ENCODE measurements around the gene LMF2.
A peak's percentile ranks its signal among the peaks of the same experiment; 100 is the strongest.
"Not testable (repeated sequence)": the region's sequence is repeated elsewhere in the genome, so short reads cannot be mapped to it uniquely, and the experiment has no call there.

LMF2 gene

DNA sequence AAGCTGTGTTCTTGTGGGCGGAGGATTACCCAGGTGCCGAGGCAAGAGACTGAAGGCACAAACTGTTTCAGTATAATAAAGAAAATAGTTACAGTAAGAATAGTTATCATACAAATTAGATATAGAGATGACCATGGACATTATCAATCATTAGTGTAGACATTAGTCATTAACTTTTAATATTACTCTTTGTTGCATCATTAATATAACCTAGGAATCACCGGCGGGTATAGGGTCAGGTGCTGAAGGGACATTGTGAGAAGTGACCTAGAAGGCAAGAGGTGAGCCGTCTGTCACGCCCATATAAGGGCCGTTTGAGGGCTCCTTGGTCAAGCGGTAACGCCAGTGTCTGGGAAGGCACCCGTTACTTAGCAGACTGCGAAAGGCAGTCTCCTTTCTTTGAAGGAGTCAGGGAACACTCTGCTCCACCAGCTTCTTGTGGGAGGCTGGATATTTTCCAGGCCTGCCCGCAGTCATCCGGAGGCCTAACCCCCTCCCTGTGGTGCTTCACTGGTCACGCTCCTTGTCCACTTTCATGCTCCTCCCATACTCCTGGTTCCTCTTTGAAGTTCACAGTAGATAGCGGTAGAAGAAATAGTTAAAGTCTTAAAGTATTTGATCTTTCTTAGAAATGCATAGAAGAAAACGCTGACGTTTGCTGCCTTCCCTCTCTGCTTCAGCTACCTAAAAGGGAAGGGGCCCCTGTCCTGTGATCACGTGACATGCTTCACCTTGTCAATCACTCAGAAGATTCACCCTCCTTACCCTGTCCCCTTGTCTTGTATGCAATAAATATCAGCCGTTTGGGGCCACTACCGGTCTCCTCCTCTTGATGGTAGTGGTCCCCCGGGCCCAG, 26.6 kb upstream of the LMF2 start:
- DNase-seq: not testable (repeated sequence)

DNA sequence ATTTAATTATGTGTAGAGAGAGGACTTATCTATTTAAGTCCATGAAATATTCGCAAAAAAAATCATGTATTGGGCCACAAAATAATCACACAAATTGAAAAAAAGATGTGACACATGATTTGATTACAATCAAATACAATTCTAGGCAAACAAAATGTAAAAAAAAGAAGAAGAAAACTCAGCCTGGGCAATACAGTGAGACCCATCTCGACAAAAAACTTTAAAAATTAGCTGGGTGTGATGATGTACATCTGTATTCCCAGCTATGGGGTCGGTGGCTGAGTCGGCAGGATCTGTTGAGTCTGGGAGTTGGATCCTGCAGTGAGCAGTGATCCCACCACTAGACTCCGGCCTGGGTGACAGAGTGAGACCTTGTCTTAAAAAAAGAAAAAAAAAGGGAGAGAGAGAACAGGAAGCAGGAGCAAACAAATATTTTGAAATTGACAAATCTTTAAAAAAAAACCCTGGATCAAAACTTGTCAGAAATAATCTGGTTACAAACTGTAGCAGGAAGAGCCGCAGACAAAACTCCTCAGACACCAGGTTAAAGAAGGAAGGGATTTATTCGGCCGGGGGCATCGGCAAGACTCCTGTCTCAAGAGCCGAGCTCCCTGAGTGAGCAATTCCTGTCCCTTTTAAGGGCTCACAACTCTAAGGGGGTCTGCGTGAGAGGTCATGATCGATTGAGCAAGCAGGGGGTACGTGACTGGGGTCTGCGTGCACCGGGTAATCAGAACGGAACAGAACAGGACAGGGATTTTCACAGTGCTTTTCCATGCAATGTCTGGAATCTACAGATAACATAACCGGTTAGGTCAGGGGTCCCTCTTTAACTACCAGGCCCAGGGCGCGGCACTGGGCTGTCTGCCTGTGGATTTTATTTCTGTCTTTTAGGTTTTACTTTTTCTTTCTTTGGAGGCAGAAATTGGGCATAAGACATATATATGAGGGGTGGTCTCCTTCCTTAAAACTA, 25.6 kb upstream of the LMF2 start:
- DNase-seq: no peak

DNA sequence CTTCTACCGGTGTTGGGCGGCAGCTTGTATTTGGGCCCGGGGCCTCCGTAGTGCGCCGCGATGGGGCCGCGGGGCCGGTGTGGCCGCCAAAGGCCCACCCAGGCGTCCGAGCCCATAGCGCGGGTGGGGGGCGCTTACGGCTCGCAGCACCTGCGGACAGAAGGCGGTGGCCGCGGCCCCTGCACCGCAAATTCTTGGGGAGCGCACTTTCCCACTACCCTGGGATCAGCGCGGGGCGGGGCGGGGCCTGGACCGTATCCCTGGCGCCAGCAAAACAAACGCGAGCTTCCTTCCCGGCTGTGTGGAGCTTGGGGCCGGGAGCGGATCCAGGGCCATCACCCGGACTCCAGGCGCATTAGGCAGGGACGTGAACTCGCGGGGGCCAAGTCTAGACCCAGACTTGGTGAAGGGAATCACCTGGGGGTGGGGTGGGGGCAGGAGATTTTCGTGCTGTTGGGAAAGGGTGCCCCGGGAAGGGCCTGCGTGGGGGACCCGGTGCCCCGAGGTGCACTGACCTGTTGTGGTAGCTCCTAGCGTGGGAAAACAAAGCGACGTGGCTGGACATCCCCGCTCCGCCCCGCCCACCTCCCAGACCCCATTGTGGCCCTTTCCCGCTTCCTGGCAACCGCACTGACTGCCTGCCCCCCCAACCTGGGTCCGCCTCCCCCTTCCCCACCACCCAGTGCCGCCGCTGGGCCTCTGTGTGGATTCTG, 24.6 kb upstream of the LMF2 start:
- no peak for DNase-seq

DNA sequence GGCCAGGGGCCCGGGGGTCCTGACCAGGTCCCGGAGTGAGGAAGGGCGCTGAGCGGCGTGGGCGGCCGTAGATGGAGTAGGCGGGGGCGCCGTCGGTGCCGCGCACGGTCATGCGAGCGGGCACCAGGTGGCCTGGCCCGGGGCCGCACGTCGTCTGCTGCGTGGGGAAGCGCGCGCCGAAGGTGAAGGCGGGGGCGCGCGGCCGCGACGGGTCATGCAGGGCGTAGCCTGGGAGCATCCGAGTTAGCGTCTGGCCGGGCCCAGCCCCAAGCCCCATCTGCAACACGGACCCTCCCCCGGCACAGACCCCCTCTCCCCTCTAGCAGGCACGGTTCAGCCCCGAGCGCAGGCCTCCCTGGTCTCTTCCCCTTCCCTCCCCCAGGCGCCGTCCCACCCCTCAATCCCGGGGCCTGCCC, 24.1 kb upstream of the LMF2 start:
- peak; percentile 75 for DNase-seq

DNA sequence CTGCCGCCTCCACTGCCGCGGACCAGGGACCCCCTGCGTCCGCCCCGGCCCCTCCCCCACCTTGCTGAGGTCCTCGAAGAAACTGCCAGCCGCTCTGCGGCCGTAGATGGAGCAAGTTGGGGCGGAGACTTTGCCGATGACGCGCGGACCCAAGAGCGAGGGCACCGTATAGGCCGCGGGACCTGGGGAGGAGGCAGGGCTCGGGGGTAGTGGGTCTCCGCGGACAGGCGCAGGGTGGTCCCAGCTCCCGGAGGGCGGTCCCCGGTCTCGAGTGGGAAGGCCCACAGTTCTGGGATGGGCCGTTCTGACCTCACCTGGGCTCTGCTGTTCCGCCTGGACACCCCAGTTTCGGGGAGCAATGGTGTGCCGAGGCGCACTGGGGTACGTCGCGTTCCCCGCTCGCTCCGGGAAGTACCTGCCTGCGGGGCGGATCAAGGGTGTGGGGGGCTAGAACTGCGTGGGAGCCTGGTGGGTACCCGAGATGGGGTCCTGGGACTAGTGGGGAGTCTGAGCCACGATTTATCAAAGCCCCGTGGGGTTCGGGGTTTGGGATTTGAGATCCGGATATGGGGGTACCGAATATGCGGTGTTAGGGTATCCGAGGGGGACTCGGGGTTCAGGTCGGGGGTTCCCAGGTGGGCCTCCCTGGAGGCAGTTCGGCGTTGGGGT, 23.5 kb upstream of the LMF2 start:
- DNase-seq: peak; percentile 84

DNA sequence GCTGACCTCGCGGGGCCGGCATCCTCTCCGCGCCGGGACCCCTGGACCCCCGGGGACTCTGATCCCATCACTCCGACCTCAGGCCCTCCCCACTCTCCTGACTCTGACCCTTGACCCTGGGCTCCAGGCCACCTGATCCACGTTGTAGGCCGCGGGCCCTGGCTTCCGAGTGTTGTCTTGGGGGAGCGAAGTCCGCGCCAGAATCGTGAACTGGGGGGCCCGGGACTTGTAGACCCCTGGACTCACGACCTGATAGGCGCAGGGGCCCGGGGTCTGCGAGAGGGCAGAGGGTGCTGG, 23.0 kb upstream of the LMF2 start:
- DNase-seq: no peak

DNA sequence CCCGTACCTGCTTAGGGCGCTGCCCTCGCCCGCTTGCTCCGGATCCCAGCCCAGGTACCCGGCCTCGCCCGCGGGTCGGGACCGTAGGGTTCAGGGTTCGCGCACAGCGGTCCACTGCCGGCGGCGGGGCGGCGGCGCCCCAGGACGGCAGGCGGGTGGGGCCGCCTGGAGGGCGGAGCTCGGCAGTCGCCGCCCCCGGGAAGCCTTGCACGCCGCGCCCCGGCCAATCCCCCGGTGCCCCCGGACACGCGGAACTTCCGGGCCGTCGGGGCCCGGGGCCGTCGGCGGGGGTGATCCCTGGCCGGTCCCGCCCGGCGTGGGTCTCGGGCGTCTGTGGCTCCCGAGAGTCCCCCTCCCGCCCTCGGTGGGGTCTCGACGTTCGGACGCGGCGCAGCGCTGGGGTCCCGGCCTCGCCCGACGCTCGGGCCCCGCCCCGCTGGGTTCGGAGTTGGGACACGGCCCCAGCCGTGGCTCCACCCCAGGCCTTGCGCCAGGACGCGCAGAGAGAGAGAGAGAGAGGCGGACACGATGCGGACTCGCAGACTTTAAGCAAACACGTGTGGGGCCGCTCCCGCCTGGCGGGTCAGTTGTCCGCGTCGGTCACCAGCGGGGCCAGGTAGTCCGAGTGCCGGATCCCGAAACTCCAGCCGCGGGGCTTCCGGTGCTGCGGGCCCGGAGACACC, 22.5 kb upstream of the LMF2 start, which contains the start of gene TYMP:
Gene TYMP (minus strand): TSS at position 116 of the 683 bp plus-strand sequence. CDS start 303 bp downstream, outside the sequence.
- peak; percentile 76 for DNase-seq

DNA sequence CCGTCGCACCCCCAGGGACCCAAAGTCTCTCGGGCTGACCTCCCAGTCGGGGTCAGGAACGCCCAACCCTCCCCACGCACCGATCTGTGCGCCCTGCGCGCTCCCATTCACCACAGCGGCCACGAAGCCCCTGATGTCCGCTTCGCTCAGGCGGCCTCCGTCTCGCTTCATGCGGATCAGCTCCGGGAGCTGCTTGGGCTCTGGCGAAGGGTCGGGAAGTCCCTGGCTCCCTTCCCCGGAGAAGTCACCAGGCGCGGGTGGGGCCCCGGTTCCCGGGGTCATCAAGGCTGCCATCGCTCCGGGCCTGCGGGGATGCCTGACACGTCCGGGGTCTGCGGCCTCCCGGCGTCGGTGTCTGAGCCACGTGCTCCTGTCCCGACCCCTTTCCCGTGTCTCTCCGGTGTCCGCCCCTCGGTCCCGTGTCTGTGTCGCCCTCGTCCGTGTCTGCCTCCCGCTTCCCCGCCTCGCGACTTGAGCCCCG, 22.0 kb upstream of the LMF2 start:
- peak; percentile 15 for DNase-seq

DNA sequence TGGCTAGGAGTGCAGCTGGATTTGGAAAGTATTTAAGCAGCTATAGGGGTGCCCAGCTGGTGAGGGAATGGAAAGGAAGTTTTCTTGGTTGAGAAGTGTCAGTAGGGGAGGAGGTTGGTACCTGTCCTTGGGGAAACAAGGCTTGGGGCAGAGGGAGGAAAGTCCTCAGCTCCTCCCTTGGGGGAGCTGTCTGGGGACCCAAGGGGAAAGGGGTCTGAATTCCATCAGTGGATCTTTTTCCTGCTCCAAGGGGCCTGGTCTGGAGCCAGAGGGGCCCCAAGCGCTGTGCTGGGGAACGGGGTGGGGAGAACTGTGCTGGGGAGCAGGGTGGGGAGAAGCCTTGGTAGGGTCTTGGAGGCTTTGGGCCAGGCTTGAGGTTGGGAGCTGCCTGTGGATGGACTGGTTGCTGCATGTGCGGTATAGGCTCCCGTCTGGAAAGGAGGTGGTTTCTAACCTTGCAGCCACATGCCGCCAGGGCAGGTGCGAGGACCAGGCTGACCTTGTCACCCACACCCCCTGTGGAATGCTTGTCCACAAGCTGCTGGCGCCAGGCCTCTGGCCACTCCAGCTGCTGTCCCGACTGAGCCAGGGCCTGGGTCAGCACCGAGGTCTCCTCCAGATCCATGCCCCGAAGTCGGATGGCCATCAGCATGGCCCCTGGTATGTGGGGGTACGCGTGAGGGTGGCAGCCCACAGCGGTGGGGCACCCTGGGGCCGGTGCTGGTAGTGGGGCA, 21.3 kb upstream of the LMF2 start:
- DNase-seq: peak; percentile 13

DNA sequence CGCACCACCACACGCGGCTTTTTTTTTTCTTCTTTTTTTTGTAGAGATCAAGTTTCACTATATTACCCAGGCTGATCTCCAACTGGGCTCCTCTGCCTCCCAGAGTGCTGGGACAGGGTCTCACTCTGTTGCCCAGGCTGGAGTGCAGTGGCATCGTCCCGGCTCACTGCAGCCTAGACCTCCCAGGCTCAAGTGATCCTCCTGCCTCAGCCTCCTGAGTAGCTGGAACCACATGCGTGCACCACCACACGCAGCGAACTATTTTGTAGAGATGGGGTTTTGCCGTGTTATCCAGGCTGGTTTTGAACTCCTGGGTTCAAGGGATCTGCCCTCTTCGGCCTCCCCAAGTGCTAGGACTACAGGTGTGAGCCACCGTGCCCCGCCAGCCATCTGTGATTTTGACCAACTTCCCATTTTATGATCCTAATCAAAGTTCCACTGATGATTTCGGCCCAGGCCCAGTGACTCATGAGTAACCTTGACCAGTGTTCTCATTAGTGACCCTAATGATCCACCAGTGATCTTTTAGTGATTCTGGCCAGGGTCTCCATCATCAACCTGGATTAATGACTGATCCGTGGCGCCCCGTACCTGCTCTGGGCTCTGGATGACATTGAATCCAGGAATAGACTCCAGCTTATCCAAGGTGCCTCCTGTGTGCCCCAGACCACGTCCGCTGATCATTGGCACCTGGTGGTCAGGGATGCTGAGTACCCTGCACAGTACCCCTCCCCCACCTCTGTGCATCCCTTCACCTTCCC, 20.6 kb upstream of the LMF2 start:
- no peak for DNase-seq

DNA sequence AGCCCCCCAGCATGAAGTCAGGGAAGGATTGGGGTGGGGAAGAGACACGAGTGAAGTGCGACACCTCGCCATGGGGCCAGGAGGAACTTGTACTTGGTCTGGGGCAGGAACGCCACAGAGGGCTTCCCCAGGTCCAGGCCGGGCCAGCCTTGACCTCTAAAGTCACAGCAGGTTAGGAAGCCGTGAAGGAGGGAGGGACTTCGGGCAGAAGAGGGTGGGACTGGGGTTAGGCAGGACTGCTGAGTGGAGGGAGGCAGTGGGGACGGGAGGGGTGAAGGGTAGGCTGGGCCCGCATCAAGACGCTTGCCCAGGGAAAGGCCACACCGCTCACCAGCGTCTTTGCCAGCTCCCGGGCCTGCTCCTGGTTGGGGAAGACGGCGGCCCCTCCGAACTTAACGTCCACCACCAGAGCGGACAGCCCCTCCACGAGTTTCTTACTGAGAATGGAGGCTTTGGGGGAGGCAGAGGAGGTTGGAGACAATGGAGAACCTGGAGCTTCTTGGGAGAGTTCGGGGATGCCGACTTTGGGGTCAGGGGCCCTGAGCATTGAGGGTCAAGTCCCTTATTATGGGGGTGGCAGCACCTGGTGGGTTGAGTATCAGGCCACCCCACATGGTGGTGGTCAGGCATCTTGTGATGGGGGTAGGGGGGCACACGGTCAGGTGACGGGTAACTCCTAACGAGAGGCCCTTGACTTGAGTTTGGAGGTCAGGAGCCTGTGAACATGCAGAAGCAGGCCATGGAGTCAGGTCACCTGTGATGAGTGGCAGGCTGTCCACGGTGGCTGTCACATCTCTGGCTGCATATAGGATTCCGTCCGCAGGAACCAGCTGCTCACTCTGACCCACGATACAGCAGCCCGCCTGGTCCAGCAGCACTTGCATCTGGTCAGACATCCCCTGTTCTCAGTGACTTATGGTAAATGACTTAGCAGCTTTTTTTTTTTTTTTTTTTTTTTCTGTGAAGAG, 19.6 kb upstream of the LMF2 start:
- no peak for DNase-seq

DNA sequence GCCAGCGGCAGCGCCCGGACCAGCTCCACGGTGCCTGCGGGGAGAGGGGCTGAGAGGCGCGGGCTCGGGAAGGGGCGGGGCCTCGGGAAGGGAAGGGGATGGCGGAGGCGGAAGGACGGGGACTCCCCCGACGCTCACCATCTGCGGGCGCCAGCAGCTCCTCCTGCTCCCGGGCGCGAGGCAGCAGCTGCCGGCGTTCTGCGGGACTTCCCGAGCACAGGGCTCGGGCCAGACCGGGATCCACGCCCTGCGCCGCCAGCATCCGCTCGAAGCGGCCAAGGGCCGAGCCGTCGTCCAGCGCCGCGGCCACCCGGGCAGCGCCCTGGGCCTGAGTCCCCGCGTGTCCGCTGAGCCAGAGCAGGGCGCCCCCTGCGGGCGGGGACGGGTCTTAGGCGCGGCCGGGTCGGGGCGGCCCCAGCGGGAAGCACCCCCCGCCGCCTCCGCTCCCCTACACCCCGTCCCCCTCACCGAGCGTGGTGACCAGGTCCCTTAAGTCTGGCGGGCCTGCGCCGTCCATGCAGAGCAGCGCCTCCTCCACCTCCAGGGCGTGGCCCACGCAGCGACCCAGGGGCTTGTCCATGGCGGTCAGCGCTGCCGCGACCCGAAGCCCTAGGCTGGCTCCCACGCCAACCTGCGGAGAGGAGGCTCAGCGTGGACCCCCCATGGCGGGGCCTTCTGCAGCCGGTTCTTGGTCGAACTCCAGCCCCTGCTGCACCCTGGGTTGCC, 18.8 kb upstream of the LMF2 start:
- peak; percentile 88 for DNase-seq

DNA sequence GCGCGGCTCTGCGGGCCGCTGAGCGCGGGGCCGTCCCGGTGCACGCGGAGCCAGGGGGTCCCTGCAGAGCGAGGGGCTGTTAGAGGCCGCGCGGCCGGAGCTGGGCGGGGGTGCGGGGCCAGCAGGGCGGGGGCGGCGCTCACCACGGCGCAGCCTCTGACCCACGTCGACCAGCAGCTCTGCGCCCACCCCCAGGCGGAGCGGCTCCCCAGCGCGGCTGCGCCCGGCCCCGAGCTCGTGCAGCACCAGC, 18.3 kb upstream of the LMF2 start:
- DNase-seq: no peak

DNA sequence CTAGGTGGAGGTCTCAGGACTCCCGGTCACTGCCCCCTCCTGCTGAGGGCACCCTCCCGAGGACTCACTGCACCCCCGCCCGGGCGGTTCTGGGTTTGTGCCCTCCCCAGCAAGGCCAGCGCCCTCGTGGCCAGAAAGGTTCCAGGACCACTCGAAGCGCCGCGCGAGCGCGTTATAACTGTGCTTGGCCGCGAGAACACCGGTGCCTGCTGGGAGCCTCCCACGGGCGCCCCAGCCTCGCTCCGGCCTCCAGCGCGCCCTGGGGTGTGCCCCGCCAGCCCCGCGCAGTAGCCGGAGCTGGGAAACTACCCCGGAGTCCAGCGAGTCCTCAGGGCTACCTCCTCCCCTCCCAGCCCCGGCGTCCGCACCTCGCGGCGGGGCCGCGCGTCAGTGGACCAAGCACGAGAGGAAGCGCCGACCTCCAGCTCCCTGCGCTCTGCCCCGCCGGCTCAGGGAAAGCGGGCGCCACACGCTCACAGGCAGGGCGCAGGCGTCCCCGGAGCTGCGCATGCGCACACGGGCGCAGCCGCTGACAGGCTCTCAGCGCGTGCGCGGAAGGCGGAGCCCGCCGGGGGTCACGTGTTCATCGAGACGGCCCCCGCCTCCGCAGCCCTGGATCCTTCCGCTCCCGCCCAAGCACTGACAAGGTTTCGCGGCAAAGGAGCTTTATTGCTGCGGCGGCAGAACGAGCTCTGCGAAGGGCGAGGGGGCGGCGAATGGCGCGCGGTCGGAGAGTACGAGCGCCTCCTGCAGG, 17.8 kb upstream of the LMF2 start, which contains the start of gene SCO2:
Gene SCO2 (minus strand): TSS at position 495 of the 754 bp plus-strand sequence. CDS start 1,187 bp downstream, outside the sequence.
- DNase-seq: peak; percentile 99

DNA sequence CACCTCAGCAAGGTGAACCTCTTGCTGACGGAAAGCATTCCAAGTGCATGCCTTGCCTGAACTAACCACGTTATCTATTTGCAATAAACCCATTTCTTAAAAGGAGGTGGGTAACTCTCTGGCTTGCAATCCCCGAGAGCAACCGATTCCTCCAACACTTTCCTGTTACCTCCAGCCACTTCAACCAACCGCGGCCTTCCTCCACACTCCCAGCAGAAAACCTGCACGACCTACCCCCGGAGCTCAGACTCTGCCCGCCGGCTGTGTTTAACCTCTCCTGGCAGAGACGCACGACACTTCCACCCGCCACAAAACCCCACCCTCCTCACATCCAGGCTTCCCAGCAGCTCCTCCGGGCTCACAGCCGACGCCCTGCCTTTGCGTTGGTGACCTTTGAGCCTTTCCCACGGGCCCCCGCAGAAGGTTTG, 17.2 kb upstream of the LMF2 start:
- no peak for DNase-seq

DNA sequence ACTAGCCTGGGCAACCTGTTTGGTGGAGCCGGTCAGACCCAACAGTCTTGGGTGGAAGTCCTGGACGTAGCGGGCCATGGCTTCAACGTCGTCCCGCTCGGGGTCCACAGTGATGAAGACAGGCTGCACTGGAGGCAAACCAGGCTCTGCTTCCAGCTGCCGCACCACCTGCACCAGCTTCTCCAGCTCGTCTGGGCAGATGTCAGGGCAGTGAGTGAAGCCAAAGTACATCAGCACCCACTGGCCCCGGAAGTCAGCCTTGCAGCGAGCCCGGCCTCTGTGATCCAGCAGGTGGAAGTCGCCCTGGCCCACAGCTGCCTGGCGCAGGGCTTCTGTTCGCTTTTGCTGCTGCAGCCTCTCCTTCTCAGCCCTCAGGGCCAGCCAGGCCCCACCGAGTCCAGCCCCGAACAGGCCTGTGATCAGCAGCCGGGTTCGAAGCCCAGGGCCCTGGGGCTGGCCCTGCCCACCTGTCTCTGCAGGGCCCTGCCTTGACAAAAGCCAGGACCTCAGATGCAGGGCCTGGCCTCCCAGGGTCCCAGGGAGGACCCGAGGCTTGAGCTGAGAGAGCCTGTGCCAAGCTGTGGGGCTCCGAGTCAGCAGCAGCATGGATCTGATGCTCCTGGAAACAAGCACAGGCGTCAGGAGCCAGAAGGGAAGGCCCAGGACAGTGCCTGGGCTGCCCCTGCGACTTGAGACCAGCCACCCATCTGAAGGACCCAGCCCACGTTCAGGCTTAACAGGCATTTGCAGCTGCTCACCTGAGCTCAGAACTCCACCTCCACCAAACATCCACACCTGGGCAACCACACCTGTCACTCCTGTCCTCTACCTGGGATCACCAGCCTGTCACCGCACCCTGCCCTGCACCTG, 16.5 kb upstream of the LMF2 start:
- no peak for DNase-seq

DNA sequence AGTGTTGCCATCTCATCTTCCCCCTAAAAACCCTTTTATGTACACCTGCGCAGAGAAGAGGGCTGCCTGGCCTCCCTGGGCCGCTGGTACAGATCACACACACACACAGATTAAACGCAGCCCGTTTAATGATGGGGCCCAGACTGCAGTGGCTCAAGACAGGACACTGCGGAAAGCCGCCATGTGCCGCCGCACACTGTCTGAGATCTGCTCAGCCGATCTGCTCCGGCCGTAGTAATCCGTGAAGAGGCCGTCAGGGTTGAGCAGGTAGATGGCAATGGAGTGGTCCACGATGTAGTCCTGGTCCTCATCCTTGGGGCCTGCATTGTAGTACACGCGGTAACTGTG, 15.9 kb upstream of the LMF2 start:
- no peak for DNase-seq

All from stimulated activated CD4-positive, alpha-beta T cell treated with anti-CD3 and anti-CD28 coated beads, Interleukin-4, amount 100 ng/mL, for 1 hour (primary cell).